Smooth muscle cell of trachea (primary cell): ENCODE measurements around the gene PROX2. TPM values are rescaled to one million over a fixed set of nuclear protein-coding genes. Genes with fewer than 3 reads are reported as not detected.

ENCODE experiments used
- total RNA-seq: library from RNA; depleted of rRNA; stranded (reverse); fragments of >200 nt; gene quantifications from 2 replicates; pipeline ENCODE4 v1.2.1, GENCODE V29; 2014

The PROX2 gene, protein sequence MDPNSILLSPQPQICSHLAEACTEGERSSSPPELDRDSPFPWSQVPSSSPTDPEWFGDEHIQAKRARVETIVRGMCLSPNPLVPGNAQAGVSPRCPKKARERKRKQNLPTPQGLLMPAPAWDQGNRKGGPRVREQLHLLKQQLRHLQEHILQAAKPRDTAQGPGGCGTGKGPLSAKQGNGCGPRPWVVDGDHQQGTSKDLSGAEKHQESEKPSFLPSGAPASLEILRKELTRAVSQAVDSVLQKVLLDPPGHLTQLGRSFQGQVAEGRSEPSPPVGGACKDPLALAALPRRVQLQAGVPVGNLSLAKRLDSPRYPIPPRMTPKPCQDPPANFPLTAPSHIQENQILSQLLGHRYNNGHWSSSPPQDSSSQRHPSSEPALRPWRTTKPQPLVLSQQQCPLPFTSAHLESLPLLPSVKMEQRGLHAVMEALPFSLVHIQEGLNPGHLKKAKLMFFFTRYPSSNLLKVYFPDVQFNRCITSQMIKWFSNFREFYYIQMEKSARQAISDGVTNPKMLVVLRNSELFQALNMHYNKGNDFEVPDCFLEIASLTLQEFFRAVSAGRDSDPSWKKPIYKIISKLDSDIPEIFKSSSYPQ
- total RNA-seq, result not detected in 2 replicates

DNA sequence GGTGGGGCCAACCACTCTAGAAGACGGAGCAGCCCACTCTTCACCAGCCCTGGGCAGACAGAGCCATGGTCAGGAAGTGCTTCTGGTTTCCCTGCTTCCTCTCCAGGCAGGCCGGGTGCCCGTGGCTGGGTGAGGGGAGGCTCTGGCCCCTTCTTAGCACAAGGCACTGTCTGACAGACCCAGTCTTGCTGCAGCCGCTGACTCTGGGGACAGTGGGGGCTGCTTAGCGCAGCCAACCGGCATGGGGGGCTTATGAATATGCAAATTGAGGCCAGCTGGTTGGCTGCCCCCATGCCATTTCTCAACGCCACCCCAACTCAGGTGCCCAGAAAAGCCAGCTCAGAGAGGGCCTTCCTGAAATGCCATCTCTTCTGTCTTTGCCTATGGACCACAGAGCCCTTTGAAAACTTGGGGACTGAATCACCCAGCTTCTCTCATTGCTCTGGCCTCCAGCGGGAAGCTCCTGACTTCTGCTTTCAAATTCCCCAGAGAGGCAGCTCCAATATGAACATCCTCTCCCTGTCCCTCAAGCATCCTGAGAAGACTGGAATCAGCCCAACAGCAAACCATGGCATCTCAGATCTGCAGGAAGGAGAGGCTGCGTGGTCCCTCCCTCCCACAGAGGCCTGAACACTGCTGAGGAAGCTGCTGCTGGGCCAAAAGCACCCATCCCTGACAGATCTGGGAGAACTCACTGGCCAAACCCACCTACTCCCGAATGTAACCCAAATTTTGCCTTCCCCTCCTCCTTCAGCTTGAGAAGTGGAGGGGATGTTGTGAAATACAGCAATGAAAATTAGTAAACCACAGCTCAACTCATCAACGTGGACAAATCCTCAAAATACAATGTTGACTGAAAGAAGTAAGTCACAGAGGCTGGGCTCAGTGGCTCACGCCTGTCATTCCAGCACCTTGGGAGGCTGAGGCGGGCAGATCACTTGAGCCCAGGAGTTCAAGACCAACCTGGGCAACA is at the start of gene PROX2:
TSS of gene PROX2 (minus strand) at position 205 of the 973 bp plus-strand sequence. CDS start 12,311 bp downstream, outside the sequence.

DNA sequence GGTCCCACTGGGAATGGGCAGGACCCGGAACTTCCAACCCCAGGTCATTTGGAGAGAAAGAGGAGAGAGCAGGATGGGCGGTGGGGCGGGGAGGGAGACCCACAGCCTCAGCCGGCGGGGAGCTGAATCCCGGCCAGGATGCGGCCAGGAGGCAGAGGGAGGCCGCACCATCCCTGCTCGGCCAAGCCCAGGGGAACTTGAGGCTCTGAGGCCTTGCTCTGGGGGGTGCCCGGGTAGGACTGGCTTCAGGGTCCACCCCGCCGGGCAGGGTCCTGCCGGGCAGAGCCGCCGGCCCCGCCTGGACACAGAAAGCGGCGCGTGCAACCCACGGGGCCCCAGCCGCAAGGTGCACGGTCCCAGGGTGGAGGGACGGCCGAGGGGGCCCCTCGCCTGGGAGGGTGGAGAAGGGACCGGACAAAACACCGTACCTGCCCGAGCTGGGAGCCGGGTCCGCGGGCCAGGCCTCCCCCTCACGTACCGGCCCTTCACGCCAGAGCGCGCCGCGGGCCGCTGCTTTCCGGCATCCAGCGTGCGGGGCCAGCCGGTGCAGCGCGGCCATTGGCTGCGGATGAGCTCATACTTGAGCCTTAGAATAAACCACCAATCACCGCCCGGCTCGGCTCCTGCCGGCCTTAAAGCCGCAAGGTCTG is 46.9 kb upstream of the PROX2 start, which contains the start of gene RPS6KL1:
TSS of gene RPS6KL1 (minus strand) at position 509 of the 650 bp plus-strand sequence. CDS start 1,719 bp downstream, outside the sequence.

DNA sequence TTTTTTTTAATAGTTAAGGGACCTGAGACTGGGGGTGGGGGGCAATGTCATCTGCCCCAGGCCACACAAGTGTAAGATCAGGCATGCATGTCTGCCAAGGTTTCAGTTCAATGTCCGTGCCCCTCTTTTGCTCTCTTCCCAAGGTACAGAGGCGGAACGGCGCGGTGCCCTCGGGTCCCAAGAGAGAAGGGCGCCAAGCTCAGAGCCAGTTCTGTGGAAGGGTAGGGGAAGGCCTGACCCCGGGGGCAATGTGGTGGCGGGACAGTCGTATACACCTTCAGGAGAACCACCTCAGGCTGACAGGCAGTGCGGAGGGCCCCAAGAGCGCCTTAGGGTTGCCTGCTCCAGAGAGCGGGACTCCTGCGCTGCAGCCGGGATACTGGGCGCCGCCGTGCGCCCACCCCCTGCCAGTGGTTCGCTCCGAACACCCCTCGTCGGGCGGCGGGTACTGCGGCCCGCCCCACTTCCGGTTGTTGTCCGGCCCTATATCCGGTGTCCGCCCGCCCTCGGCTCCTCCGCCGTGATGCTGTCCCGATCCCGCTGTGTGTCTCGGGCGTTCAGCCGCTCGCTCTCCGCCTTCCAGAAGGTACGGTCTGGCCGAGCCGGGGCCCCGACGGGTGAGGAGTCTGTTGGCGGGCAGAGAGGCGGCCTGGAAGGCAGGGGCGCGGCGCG is 5.6 kb upstream of the PROX2 start, which contains the start of gene DLST:
TSS of gene DLST (plus strand) at position 486 of the 672 bp plus-strand sequence. CDS start at position 524, 38 bp downstream.

Other genes with a start within 250 kb of the PROX2 start
- 24.9 and 25.8 TPM in 2 replicates for gene AREL1, start 163.1 kb downstream of the PROX2 start, total RNA-seq
- gene FCF1, start 163.0 kb downstream of the PROX2 start, total RNA-seq, result 30.6 and 58.2 TPM in 2 replicates
- gene YLPM1, start 112.8 kb downstream of the PROX2 start, total RNA-seq, result 31.9 and 45.7 TPM in 2 replicates
- 126 and 127 TPM in 2 replicates for gene DLST, start 5.8 kb upstream of the PROX2 start, total RNA-seq
- 1.0 and 1.2 TPM in 2 replicates for gene RPS6KL1, start 47.1 kb upstream of the PROX2 start, total RNA-seq
- gene PGF, start 79.5 kb upstream of the PROX2 start, total RNA-seq, result 14.8 and 22.5 TPM in 2 replicates
- 58.8 and 70.3 TPM in 2 replicates for gene EIF2B2, start 126.8 kb upstream of the PROX2 start, total RNA-seq
- gene MLH3, start 175.3 kb upstream of the PROX2 start, total RNA-seq, result 28.7 and 42.3 TPM in 2 replicates
- gene ACYP1, start 187.9 kb upstream of the PROX2 start, total RNA-seq, result 10.9 and 22.7 TPM in 2 replicates
- gene ZC2HC1C, start 193.5 kb upstream of the PROX2 start, total RNA-seq, result 1.2 and 2.5 TPM in 2 replicates